PC-3 (cell line): ENCODE results near the gene ITGA4.

Experiments
- CTCF ChIP-seq: fragments of 300-600 bp; sonication (generic); conservative IDR thresholded peaks from 2 replicates; pipeline ENCODE4 v1.5.1; 2017; ENCODE audit warnings: antibody characterized with exemption, low read depth, mild to moderate bottlenecking, low read length
- EZH2 ChIP-seq: fragments of 300-600 bp; sonication (generic); IDR thresholded peaks from one replicate; pipeline ENCODE4 v1.6.1; 2017; ENCODE audit warnings: antibody characterized with exemption, mild to moderate bottlenecking, low read length; ENCODE audit not compliant: unreplicated experiment

- TF ChIP-seq CTCF (no peak), EZH2 (no peak)
These were observed 66.6 kb downstream of the ITGA4 start for GRCh38 chr2:181523756-181524155.
